ENCODE data around the gene DNAJC18. TPM values are rescaled to one million over a fixed set of nuclear protein-coding genes. Genes with fewer than 3 reads are reported as not detected.

The DNAJC18 gene
- total and polyA plus RNA-seq, 2 experiments from 2014 or later: 13.4 to 18.9 TPM

GRCh38 chr5:139395844-139396640 is 43.3 kb downstream of the DNAJC18 start (continued):
- TF ChIP-seq, protein P1, sequence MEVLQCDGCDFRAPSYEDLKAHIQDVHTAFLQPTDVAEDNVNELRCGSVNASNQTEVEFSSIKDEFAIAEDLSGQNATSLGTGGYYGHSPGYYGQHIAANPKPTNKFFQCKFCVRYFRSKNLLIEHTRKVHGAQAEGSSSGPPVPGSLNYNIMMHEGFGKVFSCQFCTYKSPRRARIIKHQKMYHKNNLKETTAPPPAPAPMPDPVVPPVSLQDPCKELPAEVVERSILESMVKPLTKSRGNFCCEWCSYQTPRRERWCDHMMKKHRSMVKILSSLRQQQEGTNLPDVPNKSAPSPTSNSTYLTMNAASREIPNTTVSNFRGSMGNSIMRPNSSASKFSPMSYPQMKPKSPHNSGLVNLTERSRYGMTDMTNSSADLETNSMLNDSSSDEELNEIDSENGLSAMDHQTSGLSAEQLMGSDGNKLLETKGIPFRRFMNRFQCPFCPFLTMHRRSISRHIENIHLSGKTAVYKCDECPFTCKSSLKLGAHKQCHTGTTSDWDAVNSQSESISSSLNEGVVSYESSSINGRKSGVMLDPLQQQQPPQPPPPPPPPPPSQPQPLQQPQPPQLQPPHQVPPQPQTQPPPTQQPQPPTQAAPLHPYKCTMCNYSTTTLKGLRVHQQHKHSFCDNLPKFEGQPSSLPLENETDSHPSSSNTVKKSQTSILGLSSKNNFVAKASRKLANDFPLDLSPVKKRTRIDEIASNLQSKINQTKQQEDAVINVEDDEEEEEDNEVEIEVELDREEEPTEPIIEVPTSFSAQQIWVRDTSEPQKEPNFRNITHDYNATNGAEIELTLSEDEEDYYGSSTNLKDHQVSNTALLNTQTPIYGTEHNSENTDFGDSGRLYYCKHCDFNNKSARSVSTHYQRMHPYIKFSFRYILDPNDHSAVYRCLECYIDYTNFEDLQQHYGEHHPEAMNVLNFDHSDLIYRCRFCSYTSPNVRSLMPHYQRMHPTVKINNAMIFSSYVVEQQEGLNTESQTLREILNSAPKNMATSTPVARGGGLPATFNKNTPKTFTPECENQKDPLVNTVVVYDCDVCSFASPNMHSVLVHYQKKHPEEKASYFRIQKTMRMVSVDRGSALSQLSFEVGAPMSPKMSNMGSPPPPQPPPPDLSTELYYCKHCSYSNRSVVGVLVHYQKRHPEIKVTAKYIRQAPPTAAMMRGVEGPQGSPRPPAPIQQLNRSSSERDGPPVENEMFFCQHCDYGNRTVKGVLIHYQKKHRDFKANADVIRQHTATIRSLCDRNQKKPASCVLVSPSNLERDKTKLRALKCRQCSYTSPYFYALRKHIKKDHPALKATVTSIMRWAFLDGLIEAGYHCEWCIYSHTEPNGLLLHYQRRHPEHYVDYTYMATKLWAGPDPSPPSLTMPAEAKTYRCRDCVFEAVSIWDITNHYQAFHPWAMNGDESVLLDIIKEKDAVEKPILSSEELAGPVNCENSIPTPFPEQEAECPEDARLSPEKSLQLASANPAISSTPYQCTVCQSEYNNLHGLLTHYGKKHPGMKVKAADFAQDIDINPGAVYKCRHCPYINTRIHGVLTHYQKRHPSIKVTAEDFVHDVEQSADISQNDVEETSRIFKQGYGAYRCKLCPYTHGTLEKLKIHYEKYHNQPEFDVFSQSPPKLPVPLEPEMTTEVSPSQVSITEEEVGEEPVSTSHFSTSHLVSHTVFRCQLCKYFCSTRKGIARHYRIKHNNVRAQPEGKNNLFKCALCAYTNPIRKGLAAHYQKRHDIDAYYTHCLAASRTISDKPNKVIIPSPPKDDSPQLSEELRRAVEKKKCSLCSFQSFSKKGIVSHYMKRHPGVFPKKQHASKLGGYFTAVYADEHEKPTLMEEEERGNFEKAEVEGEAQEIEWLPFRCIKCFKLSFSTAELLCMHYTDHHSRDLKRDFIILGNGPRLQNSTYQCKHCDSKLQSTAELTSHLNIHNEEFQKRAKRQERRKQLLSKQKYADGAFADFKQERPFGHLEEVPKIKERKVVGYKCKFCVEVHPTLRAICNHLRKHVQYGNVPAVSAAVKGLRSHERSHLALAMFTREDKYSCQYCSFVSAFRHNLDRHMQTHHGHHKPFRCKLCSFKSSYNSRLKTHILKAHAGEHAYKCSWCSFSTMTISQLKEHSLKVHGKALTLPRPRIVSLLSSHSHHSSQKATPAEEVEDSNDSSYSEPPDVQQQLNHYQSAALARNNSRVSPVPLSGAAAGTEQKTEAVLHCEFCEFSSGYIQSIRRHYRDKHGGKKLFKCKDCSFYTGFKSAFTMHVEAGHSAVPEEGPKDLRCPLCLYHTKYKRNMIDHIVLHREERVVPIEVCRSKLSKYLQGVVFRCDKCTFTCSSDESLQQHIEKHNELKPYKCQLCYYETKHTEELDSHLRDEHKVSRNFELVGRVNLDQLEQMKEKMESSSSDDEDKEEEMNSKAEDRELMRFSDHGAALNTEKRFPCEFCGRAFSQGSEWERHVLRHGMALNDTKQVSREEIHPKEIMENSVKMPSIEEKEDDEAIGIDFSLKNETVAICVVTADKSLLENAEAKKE (CRISPR knock-in tag; IDR thresholded peaks at IDR 0.05): no peak
- TF ChIP-seq JUNB (IDR thresholded peaks at IDR 0.05; ENCODE audit: unreplicated experiment) (no peak), STAT1 (IDR thresholded peaks at IDR 0.05; ENCODE audit: unreplicated experiment) (no peak), POLR2AphosphoS5 (IDR thresholded peaks at IDR 0.05; ENCODE audit: low read depth) (no peak)

- peak within 1 kb of the TSS; percentile 86 for H3K4me3 Mint-ChIP-seq
- Histone ChIP-seq H3K9me2 (ENCODE audit: insufficient read depth) (no peaks in the 10 kb centered on the region), H3F3A (replicated peaks; ENCODE audit: low read depth) (peaks cover 25% of the 10 kb centered on the region), H3K79me2 (replicated peaks; ENCODE audit: insufficient read depth) (no peaks in the 10 kb centered on the region), H3K27me3 (ENCODE audit: insufficient read depth) (peaks cover 44% of the 10 kb centered on the region), H3K4me3 (peak within 1 kb of the TSS; percentile 81), H4K20me1 (replicated peaks; ENCODE audit: insufficient read depth) (no peaks in the 10 kb centered on the region), H3K36me3 (ENCODE audit: insufficient read depth) (no peaks in the 10 kb centered on the region), H3K4me1 (ENCODE audit: insufficient read depth) (peaks cover 4% of the 10 kb centered on the region; the same call in 1 of the 2 replicates), H3K27ac (ENCODE audit: low read depth) (no peak within 1 kb of the TSS), H2AFZ (peak within 1 kb of the TSS; percentile 98), H3K4me2 (peak within 1 kb of the TSS; percentile 96)
- no peaks in the 10 kb centered on the region for H3K9me3 Mint-ChIP-seq
- H3K27me3 Mint-ChIP-seq (ENCODE audit: insufficient read depth, low read depth, poor library complexity): peaks cover 46% of the 10 kb centered on the region
- TF ChIP-seq ZNF114 (CRISPR knock-in tag; IDR thresholded peaks at IDR 0.05): no peak
- TF ChIP-seq STAT1 (IDR thresholded peaks at IDR 0.05; ENCODE audit: unreplicated experiment): no peak
- no peak for TF ChIP-seq ZNF331 (CRISPR knock-in tag; IDR thresholded peaks at IDR 0.05; ENCODE audit: low read depth)
- no peak for TF ChIP-seq EZH2phosphoT487 (IDR thresholded peaks at IDR 0.05; ENCODE audit: unreplicated experiment)
- TF ChIP-seq POLR2AphosphoS5 (IDR thresholded peaks at IDR 0.05; ENCODE audit: low read depth): peak; percentile 17
- TF ChIP-seq EZH2 (IDR thresholded peaks at IDR 0.05; ENCODE audit: low read depth, unreplicated experiment): no peak
- TF ChIP-seq NANOG (IDR thresholded peaks at IDR 0.05; ENCODE audit: borderline replicate concordance): no peak
- peak; percentile 8 for ATAC-seq
- H3K27ac Mint-ChIP-seq: no peak within 1 kb of the TSS
- peaks cover 23% of the 10 kb centered on the region for H3K4me1 Mint-ChIP-seq
- peak; percentile 63 for DNase-seq (ENCODE audit: low spot score)
- H3K36me3 Mint-ChIP-seq (ENCODE audit: low read depth): peaks cover 13% of the 10 kb centered on the region
Observed at GRCh38 chr5:139394654-139395566, 44.4 kb downstream of the DNAJC18 start, which contains the start of gene PROB1. PROB1 (minus strand) TSS chr5:139395104; CDS start chr5:139395081, 23 bp downstream.
